ENCODE data around the gene PPP1CB.
"Not testable (repeated sequence)": the region's sequence is repeated elsewhere in the genome, so short reads cannot be mapped to it uniquely, and the experiment has no call there.

The PPP1CB gene

GRCh38 chr2:28737655-28738054 lies 14.0 kb upstream of the PPP1CB start:
- intact Hi-C loops (cut with DNase I), result no loop called here
- no peak for DNase-seq

GRCh38 chr2:28742619-28743018 lies 9.0 kb upstream of the PPP1CB start:
- DNase-seq; intact Hi-C loops (cut with DNase I): not testable (repeated sequence)

- DNase-seq, result no peak
- intact Hi-C loops (cut with DNase I), result no loop called here
Measured at GRCh38 chr2:28745225-28745624, 6.4 kb upstream of the PPP1CB start.

DNA sequence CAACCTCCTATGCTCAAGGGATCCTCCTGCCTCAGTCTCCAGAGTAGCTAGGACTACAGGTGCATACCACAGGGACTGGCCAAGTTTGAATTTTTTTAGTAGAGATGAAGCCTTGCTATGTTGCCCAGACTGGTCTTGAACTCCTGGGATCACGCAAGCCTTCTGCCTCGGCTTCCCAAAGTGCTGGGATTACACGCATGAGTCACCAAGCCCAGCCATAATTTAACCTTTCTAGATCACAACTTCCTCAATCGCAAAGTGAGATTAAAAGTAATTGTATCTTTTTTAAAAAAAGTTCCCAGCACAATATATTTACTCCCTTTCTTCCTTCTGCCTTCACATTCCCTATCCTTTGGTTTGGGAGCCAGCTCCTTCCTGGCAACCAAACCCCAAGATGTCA lies 5.8 kb upstream of the PPP1CB start:
- intact Hi-C loops (cut with DNase I), result no loop called here
- no peak for DNase-seq

GRCh38 chr2:28746429-28747111 lies 5.1 kb upstream of the PPP1CB start:
- intact Hi-C loops (cut with DNase I), result no loop called here
- DNase-seq, result no peak

DNA sequence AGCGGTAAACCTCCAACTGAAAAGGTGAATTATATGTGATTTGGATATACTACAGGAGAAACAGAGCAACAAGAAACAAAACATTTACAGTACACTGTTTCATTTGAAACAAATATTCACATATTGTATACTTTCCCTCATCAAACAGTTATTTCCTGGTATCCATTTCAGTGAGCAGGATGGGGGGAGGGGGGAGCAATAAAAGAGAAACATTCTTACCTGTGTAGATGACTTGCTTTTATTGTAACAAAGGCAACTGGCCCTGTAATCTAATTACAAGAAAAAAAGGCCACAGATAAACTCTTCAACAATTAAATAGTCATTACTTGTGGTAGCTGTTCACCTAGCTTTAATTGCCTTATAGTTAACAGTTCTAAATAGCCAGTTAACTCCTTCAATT lies 3.9 kb upstream of the PPP1CB start:
- DNase-seq, result no peak
- intact Hi-C loops (cut with DNase I), result no loop called here

- no peak for DNase-seq
- intact Hi-C loops (cut with DNase I), result no loop called here
Measured at GRCh38 chr2:28748176-28748575, 3.5 kb upstream of the PPP1CB start.

GRCh38 chr2:28748941-28749340 lies 2.7 kb upstream of the PPP1CB start:
- no peak for DNase-seq
- intact Hi-C loops (cut with DNase I), result no loop called here

DNA sequence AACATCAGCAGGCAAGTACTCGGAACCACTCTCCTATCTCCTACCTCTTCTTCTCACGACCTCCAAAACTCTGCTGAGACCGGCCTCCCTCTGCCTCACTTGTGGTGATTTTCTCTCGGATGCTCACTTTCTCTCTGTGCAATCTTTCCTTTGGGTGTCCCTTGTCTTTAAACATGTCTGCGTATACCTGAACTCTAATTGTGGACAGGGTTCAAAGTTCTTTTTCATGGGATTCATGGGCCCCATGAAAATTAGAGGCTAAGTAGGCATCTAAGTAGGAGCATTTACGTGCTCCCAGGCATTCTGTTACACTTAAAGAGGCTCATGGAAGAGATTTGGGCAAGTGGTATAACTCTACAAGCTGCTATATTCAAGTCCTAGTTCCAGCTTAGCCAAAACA lies 2.1 kb upstream of the PPP1CB start:
- DNase-seq, result no peak
- intact Hi-C loops (cut with DNase I), result no loop called here

DNA sequence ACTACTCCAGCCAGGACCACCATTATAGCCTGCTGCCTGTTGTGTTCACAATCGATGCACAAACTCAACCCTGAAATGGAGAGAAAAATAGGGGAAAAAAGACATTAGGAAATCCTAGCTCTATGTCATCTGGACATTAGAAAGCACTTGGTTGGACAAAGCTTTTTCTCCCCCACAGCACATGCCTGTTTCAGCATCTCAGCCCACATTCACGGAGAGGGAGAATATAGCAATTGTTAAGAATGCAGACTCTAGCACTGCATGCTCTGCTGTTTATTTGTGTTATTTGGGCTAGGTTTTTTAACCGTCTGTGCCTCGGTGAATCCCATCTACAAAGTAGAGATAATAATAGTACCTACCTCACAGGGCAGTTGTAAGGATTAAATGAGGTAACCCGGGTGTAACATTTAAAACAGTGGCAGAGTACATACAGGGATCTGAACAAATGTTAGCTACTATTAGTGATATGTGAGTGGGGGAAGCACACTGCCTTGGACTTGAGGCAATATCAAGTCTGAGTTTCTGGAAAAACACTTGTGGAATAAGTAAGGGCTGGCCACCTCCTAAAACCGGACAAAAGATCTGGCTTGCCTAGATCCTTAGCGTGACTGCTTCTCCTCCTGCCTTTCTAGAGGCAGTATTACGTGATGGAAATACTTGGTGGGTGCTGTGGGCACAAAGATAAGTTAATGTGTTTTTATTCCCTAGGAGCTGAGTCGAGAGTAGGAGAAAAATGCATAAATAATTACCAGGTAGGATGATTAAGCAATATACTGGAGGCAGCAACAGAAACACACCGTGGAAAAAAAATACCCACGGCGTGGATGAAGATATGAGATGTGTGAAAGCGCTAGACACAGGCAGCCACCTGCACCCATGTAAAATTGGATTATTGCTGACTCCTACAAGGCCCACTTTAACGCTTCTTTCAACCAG lies 1.0 kb upstream of the PPP1CB start:
- DNase-seq, result no peak

DNA sequence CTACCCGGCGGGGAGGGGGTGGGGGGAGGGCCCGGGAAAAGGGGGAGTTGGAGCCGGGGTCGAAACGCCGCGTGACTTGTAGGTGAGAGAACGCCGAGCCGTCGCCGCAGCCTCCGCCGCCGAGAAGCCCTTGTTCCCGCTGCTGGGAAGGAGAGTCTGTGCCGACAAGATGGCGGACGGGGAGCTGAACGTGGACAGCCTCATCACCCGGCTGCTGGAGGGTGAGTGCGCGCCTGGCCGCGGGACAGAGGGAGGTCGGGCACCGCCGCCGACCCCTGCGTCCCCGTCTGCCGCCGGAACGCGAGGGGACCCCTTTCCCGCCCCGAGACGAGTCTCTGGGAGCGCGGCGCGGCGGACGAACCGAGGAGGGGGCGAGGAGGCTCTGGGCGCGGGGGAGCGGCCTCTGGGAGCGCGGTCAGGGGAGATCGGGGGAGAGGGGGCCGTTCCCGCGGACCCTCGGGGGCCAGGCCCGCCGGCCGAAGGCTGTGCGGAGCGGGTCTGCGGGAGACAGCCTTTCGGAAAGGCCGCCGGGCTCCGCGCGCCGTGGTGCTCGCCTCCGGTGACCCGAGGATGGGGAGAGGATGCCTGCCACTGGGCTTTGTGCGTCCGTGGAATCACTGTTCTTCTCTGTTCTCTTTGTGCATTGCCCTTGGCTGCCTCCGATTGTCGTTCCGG lies 463 bp downstream of the PPP1CB start:
- DNase-seq, result peak in 7 of 10 donors; percentile 18 to 91 (median 28)
- intact Hi-C loops (cut with DNase I), result loop anchor here (2.0 to 5.0 kb wide), 5 partner anchors 45 to 365 kb away; partner anchors contain the start of genes CLIP4 and TRMT61B

More for the DNA sequence above, 1.0 kb upstream of the PPP1CB start:
- intact Hi-C loops (cut with DNase I), result loop anchor here (5.0 kb wide), 2 partner anchors 43 to 367 kb away; partner anchors contain the start of gene CLIP4

- no peak for DNase-seq
- intact Hi-C loops (cut with DNase I), result loop anchor here (2.0 to 5.0 kb wide), 5 partner anchors 46 to 364 kb away; partner anchors contain the start of genes CLIP4 and TRMT61B
Measured at GRCh38 chr2:28752631-28753376, 1.2 kb downstream of the PPP1CB start.

- DNase-seq, result no peak
- intact Hi-C loops (cut with DNase I), result loop anchor here (5.0 kb wide), 2 partner anchors 47 to 363 kb away; partner anchors contain the start of gene CLIP4
Measured at GRCh38 chr2:28754321-28754720, 2.7 kb downstream of the PPP1CB start.

DNA sequence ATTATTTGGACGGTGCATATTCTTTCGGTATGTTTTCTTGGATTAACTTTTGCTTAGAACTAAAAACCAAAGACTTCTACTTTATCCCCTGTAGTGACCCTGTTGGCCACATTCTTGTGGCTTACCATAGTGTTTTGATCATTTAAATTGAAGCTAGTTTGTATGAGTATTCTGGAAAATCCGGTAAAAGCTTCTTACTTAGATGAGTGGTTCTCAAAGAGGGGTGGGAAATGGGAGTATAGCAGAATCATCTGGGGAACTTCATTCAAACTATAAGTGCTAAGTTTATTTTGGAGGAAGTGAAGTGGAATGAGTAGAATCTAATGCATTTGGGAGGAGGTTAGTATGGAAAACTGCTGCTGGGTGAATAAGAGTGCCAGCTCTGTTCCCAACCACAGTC lies 3.8 kb downstream of the PPP1CB start:
- DNase-seq, result no peak
- intact Hi-C loops (cut with DNase I), result no loop called here

DNA sequence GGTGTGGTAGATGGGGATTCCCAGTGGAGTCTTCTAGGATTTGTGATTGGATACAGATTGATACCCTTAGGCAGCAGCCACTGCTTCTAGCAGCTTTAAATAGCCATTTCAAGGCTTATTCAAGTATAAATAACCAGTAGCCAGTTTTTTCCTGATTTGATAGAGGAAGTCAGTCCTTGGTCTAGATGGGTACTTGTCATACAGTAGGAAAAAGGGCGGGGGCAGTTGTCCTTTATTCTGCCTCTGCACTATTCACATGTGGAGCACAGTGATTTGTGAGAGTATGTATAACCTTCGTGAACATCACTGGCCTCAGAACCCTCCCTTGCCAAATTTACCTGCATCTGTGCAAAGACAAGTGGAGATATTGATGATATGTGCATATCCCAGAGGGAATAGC lies 6.8 kb downstream of the PPP1CB start:
- intact Hi-C loops (cut with DNase I), result no loop called here
- no peak for DNase-seq

- intact Hi-C loops (cut with DNase I), result no loop called here
- no peak for DNase-seq
Measured at GRCh38 chr2:28761420-28761819, 9.8 kb downstream of the PPP1CB start.

DNA sequence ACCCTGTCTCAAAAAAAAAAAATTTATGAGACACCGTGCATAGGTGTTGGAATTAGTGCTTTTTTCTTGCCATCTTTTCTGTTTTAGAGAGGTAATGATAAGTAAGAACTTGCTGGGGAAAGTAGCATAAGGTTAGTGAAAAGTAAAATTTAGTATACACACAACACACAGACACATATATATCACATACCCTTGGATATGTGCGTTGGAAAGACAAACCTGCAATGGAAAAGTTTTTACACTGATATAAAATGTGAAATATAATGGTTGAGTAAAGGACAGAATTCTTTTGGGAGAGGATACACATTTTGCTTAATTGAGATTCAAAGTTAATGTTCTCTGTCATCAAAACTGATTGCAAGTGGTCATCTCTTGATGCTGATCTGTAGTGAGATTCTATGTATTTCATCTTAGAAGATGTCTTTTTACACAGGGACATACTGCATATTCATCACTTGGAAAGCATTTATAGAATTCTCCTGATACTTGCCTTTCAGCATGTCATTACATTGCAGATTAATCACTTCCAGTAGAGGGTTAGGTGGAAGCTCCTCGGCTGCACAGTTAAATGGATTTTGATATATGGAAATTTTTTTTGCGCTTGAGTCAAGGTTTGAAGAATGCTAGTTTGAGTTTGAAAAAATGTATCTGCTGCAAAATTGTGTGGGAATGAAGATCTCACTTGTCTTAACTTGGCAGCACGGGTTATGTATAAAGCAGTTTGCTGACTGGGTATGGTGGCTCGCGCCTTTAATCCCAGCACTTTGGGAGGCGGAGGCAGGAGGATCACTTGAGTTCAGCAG lies 13.5 kb downstream of the PPP1CB start:
- DNase-seq, result no peak
- intact Hi-C loops (cut with DNase I), result no loop called here

DNA sequence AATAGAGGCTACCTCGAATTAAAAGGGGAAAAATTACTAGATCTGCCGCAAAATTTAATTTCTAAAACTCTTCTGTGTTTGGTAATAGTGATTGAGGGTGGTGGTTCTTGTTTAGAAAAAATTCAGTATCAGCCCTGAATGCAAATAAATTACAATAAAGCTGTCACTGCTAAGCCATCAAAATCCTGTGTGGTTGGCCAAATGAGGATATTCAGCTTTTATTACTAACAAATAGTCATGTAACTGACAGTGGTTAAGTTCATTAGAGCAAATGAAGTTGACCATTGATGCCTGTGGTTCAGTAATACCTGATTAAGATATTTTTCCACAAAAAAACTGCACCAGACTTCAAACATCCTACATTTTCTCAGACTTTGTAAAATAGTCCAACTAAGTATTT lies 14.4 kb downstream of the PPP1CB start:
- DNase-seq, result no peak
- intact Hi-C loops (cut with DNase I), result no loop called here

- DNase-seq, result no peak
- intact Hi-C loops (cut with DNase I), result no loop called here
Measured at GRCh38 chr2:28767337-28767736, 15.7 kb downstream of the PPP1CB start.
